AG04450 (cell line): ENCODE results near the gene USPL1. TPM values are rescaled to one million over a fixed set of nuclear protein-coding genes. Genes with fewer than 3 reads are reported as not detected.

Source experiments
- CTCF ChIA-PET: fragments of 300-600, 350-600 bp; formaldehyde crosslinking; extraction: SDS; loops from one replicate; lab custom pipeline; 2022; ENCODE audit warnings: antibody characterized with exemption, inconsistent platforms; lab: Charles Lee
- POLR2A ChIA-PET: fragments of 350-600 bp; formaldehyde crosslinking; extraction: SDS; loops from one replicate; lab custom pipeline; 2021; ENCODE audit warnings: antibody characterized with exemption, inconsistent platforms; lab: Yijun Ruan, JAX
- DNase-seq: peaks from one replicate; pipeline ENCODE4 v3.0.0-alpha.2; 2011; ENCODE audit warnings: low read depth, low spot score
- H3K27ac ChIP-seq: one replicate; pipeline ENCODE4 v1.5.1; 2012; ENCODE audit warnings: low read depth, low read length, control low read depth
- H3K27me3 ChIP-seq: one replicate; pipeline ENCODE4 v1.6.0; 2012; ENCODE audit warnings: low read length; ENCODE audit not compliant: control insufficient read depth, insufficient read depth
- H3K4me3 ChIP-seq: 2 replicates; pipeline ENCODE4 v1.5.1; 2011; ENCODE audit warnings: mild to moderate bottlenecking, low read depth, low read length, control low read depth
- H3K9me3 ChIP-seq: 2 replicates; pipeline ENCODE4 v1.5.1; 2012; ENCODE audit warnings: low read length; ENCODE audit not compliant: control insufficient read depth, insufficient read depth
- CTCF ChIP-seq: IDR thresholded peaks from 2 replicates; pipeline ENCODE4 v1.5.1; 2011; ENCODE audit warnings: low read depth, low read length, control low read depth, inconsistent platforms
- polyA plus RNA-seq: library from polyadenylated mRNA; depleted of rRNA; stranded (reverse); fragments of >200 nt; gene quantifications from 2 replicates; pipeline ENCODE4 v1.2.3, GENCODE V29; 2011

USPL1 gene
- polyA plus RNA-seq, 1 experiment: 24.1 TPM

- no peak for TF ChIP-seq CTCF
- Histone ChIP-seq H3K27ac (no peak overlapping the region), H3K27me3 (no peaks in the 10 kb centered on the region), H3K9me3 (no peaks in the 10 kb centered on the region), H3K4me3 (peak overlapping the region; percentile 95)
- DNase-seq: no peak
- ChIA-PET CTCF (interaction anchor here (0.6 to 3.2 kb wide), 3 partner anchors 247 to 426 kb away, joined by 3 to 14 read pairs (median 3); no protein-coding TSS in a partner anchor), POLR2A (interaction anchor here (0.9 to 2.9 kb wide), 4 partner anchors 63 to 430 kb away, joined by 3 to 18 read pairs (median 4); partner anchors contain the start of gene HMGB1)
Observed at GRCh38 chr13:30618186-30618929, 638 bp downstream of the USPL1 start.

DNA sequence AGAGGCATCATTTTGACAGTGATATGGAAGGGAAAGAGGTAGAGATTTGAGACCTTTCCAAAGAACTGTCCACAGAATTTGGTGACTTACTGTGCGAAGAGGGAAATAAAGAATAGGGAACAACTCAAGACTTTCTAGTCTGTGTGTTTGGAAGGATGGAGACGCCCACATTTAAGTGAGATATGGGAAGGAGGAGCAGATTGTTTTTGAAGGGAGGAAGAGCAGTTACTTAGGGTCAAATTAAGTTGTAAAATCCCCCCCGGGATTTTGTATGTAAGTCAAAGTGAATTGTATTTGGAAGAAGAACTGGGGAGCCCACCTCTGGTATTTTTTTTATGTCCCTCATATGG lies 1.2 kb downstream of the USPL1 start:
- ChIA-PET CTCF (interaction anchor here (0.6 to 1.2 kb wide), 2 partner anchors 247 to 426 kb away, joined by 3 read pairs; no protein-coding TSS in a partner anchor), POLR2A (no interaction called here)
- no peak for DNase-seq

GRCh38 chr13:30619731-30620130 lies 2.0 kb downstream of the USPL1 start:
- Histone ChIP-seq H3K4me3 (peak overlapping the region; percentile 95), H3K27ac (no peak overlapping the region), H3K9me3 (no peaks in the 10 kb centered on the region), H3K27me3 (no peaks in the 10 kb centered on the region)
- CTCF ChIA-PET: interaction anchor here (0.7 to 1.2 kb wide), 2 partner anchors 184 to 758 kb away, joined by 3 read pairs; no protein-coding TSS in a partner anchor
- POLR2A ChIA-PET: no interaction called here
- no peak for DNase-seq
- no peak for TF ChIP-seq CTCF

More for the DNA sequence above, 1.2 kb downstream of the USPL1 start:
- no peak for TF ChIP-seq CTCF
- no peaks in the 10 kb centered on the region for H3K27me3 ChIP-seq
- peak overlapping the region; percentile 95 for H3K4me3 ChIP-seq
- H3K9me3 ChIP-seq: no peaks in the 10 kb centered on the region
- H3K27ac ChIP-seq: no peak overlapping the region

- POLR2A ChIA-PET: no interaction called here
Observed at GRCh38 chr13:30620941-30621340, 3.2 kb downstream of the USPL1 start.

More at GRCh38 chr13:30620941-30621340, 3.2 kb downstream of the USPL1 start:
- CTCF ChIA-PET: interaction anchor here (1.2 kb wide), 1 partner anchor 182 kb away, joined by 3 read pairs; no protein-coding TSS in a partner anchor
- H3K9me3 ChIP-seq: no peaks in the 10 kb centered on the region
- no peaks in the 10 kb centered on the region for H3K27me3 ChIP-seq
- TF ChIP-seq CTCF: no peak
- DNase-seq: no peak
- H3K27ac ChIP-seq: no peak overlapping the region
- H3K4me3 ChIP-seq: no peak overlapping the region
